ENCODE measurements around the gene AZIN2. TPM values are rescaled to one million over a fixed set of nuclear protein-coding genes. Genes with fewer than 3 reads are reported as not detected.

AZIN2 gene
- total and polyA plus RNA-seq, 2 of the 8 experiments (the other 6 are each of a cell fraction or from before 2014, with no cell fraction given): 0.22 to 0.91 TPM

GRCh38 chr1:33056426-33056825, 24.5 kb upstream of the AZIN2 start:
- Histone ChIP-seq H3K23ac (ENCODE audit: insufficient read length) (no peak overlapping the region), H2BK5ac (ENCODE audit: low read depth, low read length) (no peak overlapping the region), H3K18ac (ENCODE audit: extremely low read depth, low read length) (no peak overlapping the region), H3K56ac (replicated peaks; ENCODE audit: insufficient read length, low read depth, low read length) (no peak overlapping the region), H3K4me2 (ENCODE audit: insufficient read depth in 1 of 2, low read depth in 2 of 2, low read length in 2 of 2) (no peak overlapping the region), H3K27ac (ENCODE audit: low read depth, low read length) (no peak overlapping the region), H2BK20ac (ENCODE audit: low read length) (no peak overlapping the region), H3K4me3 (ENCODE audit: extremely low read depth in 1 of 4, insufficient read depth in 2 of 4, low read depth in 3 of 4, low read length in 4 of 4) (no peak overlapping the region), H3K23me2 (ENCODE audit: low read depth, low read length) (no peaks in the 10 kb centered on the region), H3K79me1 (ENCODE audit: low read depth, low read length) (no peaks in the 10 kb centered on the region), H3K14ac (ENCODE audit: insufficient read length) (no peak overlapping the region), H4K5ac (ENCODE audit: insufficient read length, low read depth, low read length) (no peak overlapping the region), H4K8ac (ENCODE audit: extremely low read depth, insufficient read depth, low read length) (no peak overlapping the region), H3K36me3 (ENCODE audit: control insufficient read depth in 2 of 4, insufficient read depth in 4 of 4, low read length in 3 of 4) (no peaks in the 10 kb centered on the region), H2AFZ (ENCODE audit: low read length) (no peak overlapping the region), H3K27me3 (replicated peaks in 1 of 4; ENCODE audit: control insufficient read depth in 3 of 4, extremely low read depth in 1 of 4, insufficient read depth in 3 of 4, low read length in 3 of 4) (no peaks in the 10 kb centered on the region; a peak in 1 of 7 replicates), H3K4me1 (replicated peaks in 1 of 4; ENCODE audit: control insufficient read depth in 3 of 4, insufficient read depth in 4 of 4, low read length in 3 of 4) (no peaks in the 10 kb centered on the region), H3K79me2 (ENCODE audit: control insufficient read depth in 1 of 2, insufficient read depth in 2 of 2, low read length in 2 of 2) (no peaks in the 10 kb centered on the region), H3K9me3 (ENCODE audit: insufficient read depth in 2 of 2, low read depth in 1 of 2, low read length in 1 of 2) (0 out of 4 replicates have a peak, but pooled peaks cover 0 to 3% of the 10 kb centered on the region in 2 experiments), H2BK12ac (ENCODE audit: low read depth, low read length) (no peak overlapping the region), H4K91ac (replicated peaks; ENCODE audit: insufficient read length, low read length) (no peak overlapping the region), H2AK5ac (ENCODE audit: low read depth, low read length) (no peak overlapping the region), H2BK120ac (replicated peaks; ENCODE audit: low read depth, low read length) (no peak overlapping the region), H2BK15ac (ENCODE audit: low read length) (no peak overlapping the region), H3K9ac (replicated peaks in 1 of 4; ENCODE audit: extremely low read depth in 1 of 4, low read depth in 3 of 4, low read length in 3 of 4) (no peak overlapping the region), H3K4ac (replicated peaks; ENCODE audit: insufficient read length, low read depth, low read length) (no peak overlapping the region), H4K20me1 (replicated peaks in 1 of 2; ENCODE audit: control insufficient read depth in 1 of 2, insufficient read depth in 2 of 2, low read length in 2 of 2) (no peaks in the 10 kb centered on the region)
- no peak for DNase-seq (ENCODE audit: low read depth in 1 of 2, low spot score in 2 of 2)
- WGBS, 2 experiments (ENCODE audit: extremely low coverage in 1 of 2, insufficient coverage in 1 of 2, insufficient read length in 1 of 2, insufficient replicate concordance in 2 of 2, low coverage in 1 of 2, low lambda C conversion rate in 2 of 2, missing lambda C conversion rate in 1 of 2): 89% methylated on average over 3 of the region's 3 CpGs; no CpG with 5 or more reads in 1 of the 2 experiments
- CTCF ChIA-PET (ENCODE audit: partially characterized antibody): interaction anchor here (0.6 to 5.6 kb wide), 26 partner anchors 9 to 496 kb away, joined by 3 to 73 read pairs (median 5); partner anchors contain the start of gene AZIN2
- POLR2A ChIA-PET (ENCODE audit: partially characterized antibody): interaction anchor here (0.6 to 0.7 kb wide), 2 partner anchors 132 to 207 kb away, joined by 3 to 4 read pairs; no protein-coding TSS in a partner anchor
- no peak for FAIRE-seq
- no peak for TF ChIP-seq FOSL1 (IDR thresholded peaks at IDR 0.05; ENCODE audit: insufficient read depth, low read depth, low read length)
- TF ChIP-seq, protein P1, sequence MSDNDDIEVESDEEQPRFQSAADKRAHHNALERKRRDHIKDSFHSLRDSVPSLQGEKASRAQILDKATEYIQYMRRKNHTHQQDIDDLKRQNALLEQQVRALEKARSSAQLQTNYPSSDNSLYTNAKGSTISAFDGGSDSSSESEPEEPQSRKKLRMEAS (IDR thresholded peaks at IDR 0.05): no peak
- no peak for TF ChIP-seq HDAC6 (IDR thresholded peaks at IDR 0.05; ENCODE audit: low read depth, low read length)
- no peak for TF ChIP-seq RAD21 (IDR thresholded peaks at IDR 0.05 in 1 of 2, conservative IDR thresholded peaks at IDR 0.05 in 1 of 2; ENCODE audit: low read depth in 2 of 2, low read length in 2 of 2)
- TF ChIP-seq SAP30 (IDR thresholded peaks at IDR 0.05; ENCODE audit: insufficient read depth, insufficient replicate concordance, low read length): no peak
- no peak for TF ChIP-seq CHD2 (IDR thresholded peaks at IDR 0.05; ENCODE audit: low read length)
- no peak for TF ChIP-seq ATF3 (IDR thresholded peaks at IDR 0.05; ENCODE audit: insufficient read depth, low read depth, low read length)
- TF ChIP-seq RFX5 (IDR thresholded peaks at IDR 0.05; ENCODE audit: borderline replicate concordance, low read depth, low read length): no peak
- TF ChIP-seq SIN3A (conservative IDR thresholded peaks at IDR 0.05 in 1 of 2, IDR thresholded peaks at IDR 0.05 in 1 of 2; ENCODE audit: low read depth in 1 of 2, low read length in 2 of 2): no peak
- TF ChIP-seq RBBP5 (IDR thresholded peaks at IDR 0.05; ENCODE audit: borderline replicate concordance, low read depth, low read length): no peak
- no peak for TF ChIP-seq YY1 (IDR thresholded peaks at IDR 0.05; ENCODE audit: low read depth, low read length)
- no peak for TF ChIP-seq GABPA (IDR thresholded peaks at IDR 0.05; ENCODE audit: borderline replicate concordance, insufficient read depth, low read length)
- no peak for TF ChIP-seq SP1 (IDR thresholded peaks at IDR 0.05; ENCODE audit: low read depth, low read length)

Data from H1 (cell line).